GM21367 (cell line): ENCODE data around the gene FBXW12.

Experiments used
- ATAC-seq: cut with Tn5 transposase; IDR thresholded peaks from one replicate; pipeline ENCODE4 v1.9.1; 2021; ENCODE audit not compliant: unreplicated experiment

FBXW12 gene

GRCh38 chr3:48434591-48435222 lies 62.7 kb downstream of the FBXW12 start:
- no peak for ATAC-seq

- ATAC-seq = no peak
Measured at GRCh38 chr3:48435223-48435595, 63.2 kb downstream of the FBXW12 start.

GRCh38 chr3:48435774-48436476 lies 63.9 kb downstream of the FBXW12 start:
- ATAC-seq = no peak

GRCh38 chr3:48436477-48436787 lies 64.4 kb downstream of the FBXW12 start:
- no peak for ATAC-seq

GRCh38 chr3:48436855-48437254 lies 64.8 kb downstream of the FBXW12 start:
- ATAC-seq = no peak

GRCh38 chr3:48437812-48438211 lies 65.8 kb downstream of the FBXW12 start:
- ATAC-seq = no peak

- peak; percentile 84 for ATAC-seq
Measured at GRCh38 chr3:48439820-48440589, 68.0 kb downstream of the FBXW12 start, which contains the start of the genes CCDC51 and TMA7. Gene CCDC51 (minus strand): TSS chr3:48440119. CDS start chr3:48435128, 4,991 bp downstream. Gene TMA7 (plus strand): TSS chr3:48440257. CDS start chr3:48440297, 40 bp downstream.

- no peak for ATAC-seq
Measured at GRCh38 chr3:48440590-48440958, 68.6 kb downstream of the FBXW12 start.

- ATAC-seq = no peak
Measured at GRCh38 chr3:48441940-48442339, 69.9 kb downstream of the FBXW12 start.
